Measurements from ENCODE around the gene NLGN1. TPM values are rescaled to one million over a fixed set of nuclear protein-coding genes. Genes with fewer than 3 reads are reported as not detected.

NLGN1 gene
- total and polyA plus RNA-seq, 2 experiments from 2014 or later, result 14.3 to 20.1 TPM

DNA sequence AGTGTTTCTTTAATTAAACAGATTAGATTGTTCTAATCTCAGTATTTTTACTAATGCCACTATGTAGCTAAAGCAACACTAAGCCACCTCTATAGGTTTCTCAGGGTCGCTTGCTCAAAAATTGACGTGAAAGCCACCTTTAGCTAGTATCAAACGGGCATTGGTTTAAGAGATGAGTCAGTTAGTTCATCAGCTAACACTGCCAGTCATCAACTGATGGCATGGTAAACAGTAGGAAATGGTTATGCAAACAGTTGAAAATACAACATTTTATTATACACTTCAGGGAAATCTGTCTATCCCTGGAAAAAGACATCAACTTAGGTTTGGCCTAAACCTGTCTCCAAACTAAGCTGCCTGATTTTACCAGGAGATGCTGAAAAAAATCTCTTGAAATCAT, 879.3 kb downstream of the NLGN1 start:
- Histone ChIP-seq H3K4me1 (ENCODE audit: insufficient read depth) (no peaks in the 10 kb centered on the region), H3F3A (ENCODE audit: insufficient read depth) (no peaks in the 10 kb centered on the region), H2AFZ (no peak overlapping the region), H3K36me3 (ENCODE audit: low read depth) (no peaks in the 10 kb centered on the region), H4K20me1 (ENCODE audit: insufficient read depth) (no peaks in the 10 kb centered on the region), H3K4me2 (ENCODE audit: unreplicated experiment) (no peak overlapping the region), H3K4me3 (no peak overlapping the region), H3K9me2 (ENCODE audit: insufficient read depth) (no peaks in the 10 kb centered on the region), H3K79me2 (ENCODE audit: insufficient read depth) (no peaks in the 10 kb centered on the region), H3K27me3 (replicated peaks; ENCODE audit: insufficient read depth) (no peaks in the 10 kb centered on the region), H3K9ac (no peak overlapping the region), H3K27ac (no peak overlapping the region), H3K9me3 (ENCODE audit: low read depth) (no peaks in the 10 kb centered on the region)
- in situ Hi-C loops (cut with MboI), result no loop called here
- no peak for DNase-seq
- TF ChIP-seq EZH2phosphoT487 (IDR thresholded peaks at IDR 0.05; ENCODE audit: insufficient read depth, low read depth) (no peak), EZH2 (IDR thresholded peaks at IDR 0.05; ENCODE audit: insufficient read depth, poor library complexity, severe bottlenecking) (no peak)
- 91 to 96% methylated on average over 3 of the region's 3 CpGs for WGBS, 2 experiments (ENCODE audit: low coverage in 1 of 2, low lambda C conversion rate in 2 of 2, missing lambda C conversion rate in 2 of 2)

DNA sequence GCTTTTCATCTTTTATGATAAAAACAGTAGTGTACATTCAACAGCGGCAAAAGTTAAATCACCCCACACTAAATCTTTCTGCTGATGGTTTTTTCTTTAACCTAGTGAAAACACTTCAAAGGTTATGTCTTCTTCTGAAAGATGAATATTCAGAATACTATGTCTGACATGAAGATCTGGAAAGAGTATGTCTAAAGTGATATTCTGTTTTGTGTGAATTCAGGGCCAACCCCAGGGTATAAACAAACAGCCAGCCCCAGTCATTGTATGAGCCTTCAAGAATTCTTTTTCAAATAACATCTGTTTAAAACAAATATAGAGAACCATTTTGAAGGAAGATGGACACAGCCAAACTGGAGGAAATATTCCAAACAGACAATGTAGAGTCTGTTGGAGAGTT, 880.5 kb downstream of the NLGN1 start:
- no peaks in the 10 kb centered on the region for H3K9me3 ChIP-seq (ENCODE audit: low read depth)
- TF ChIP-seq EZH2 (IDR thresholded peaks at IDR 0.05; ENCODE audit: insufficient read depth, poor library complexity, severe bottlenecking), result no peak
- TF ChIP-seq EZH2phosphoT487 (IDR thresholded peaks at IDR 0.05; ENCODE audit: insufficient read depth, low read depth), result no peak
- H3K27ac ChIP-seq, result no peak overlapping the region
- in situ Hi-C loops (cut with MboI), result no loop called here
- no peaks in the 10 kb centered on the region for H3K9me2 ChIP-seq (ENCODE audit: insufficient read depth)
- no peaks in the 10 kb centered on the region for H3K27me3 ChIP-seq (replicated peaks; ENCODE audit: insufficient read depth)
- H2AFZ ChIP-seq, result no peak overlapping the region
- no peak overlapping the region for H3K4me2 ChIP-seq (ENCODE audit: unreplicated experiment)
- H3K9ac ChIP-seq, result no peak overlapping the region
- H3F3A ChIP-seq (ENCODE audit: insufficient read depth), result no peaks in the 10 kb centered on the region
- no peak overlapping the region for H3K4me3 ChIP-seq
- no peaks in the 10 kb centered on the region for H3K4me1 ChIP-seq (ENCODE audit: insufficient read depth)
- DNase-seq, result no peak
- no peaks in the 10 kb centered on the region for H3K79me2 ChIP-seq (ENCODE audit: insufficient read depth)
- no peaks in the 10 kb centered on the region for H4K20me1 ChIP-seq (ENCODE audit: insufficient read depth)
- 98 to 100% methylated on average over 1 of the region's 1 CpG for WGBS, 2 experiments (ENCODE audit: low coverage in 1 of 2, low lambda C conversion rate in 2 of 2, missing lambda C conversion rate in 2 of 2)
- H3K36me3 ChIP-seq (ENCODE audit: low read depth), result no peaks in the 10 kb centered on the region

DNA sequence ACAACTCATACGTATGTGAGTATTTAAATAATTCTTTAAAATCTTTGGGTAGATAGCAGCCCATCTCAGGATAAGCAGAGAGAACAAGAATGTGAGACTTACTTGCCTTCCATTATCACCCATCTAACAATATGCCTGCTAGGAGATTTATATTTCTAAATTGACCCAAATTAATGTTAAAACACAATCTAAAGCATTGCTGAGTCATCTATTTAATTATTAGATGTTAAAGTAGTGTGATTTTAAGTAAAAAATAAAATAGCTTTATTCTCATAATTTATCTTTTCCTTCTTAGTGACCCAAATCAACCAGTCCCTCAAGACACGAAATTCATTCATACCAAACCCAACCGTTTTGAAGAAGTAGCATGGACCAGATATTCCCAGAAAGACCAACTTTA, 882.6 kb downstream of the NLGN1 start:
- DNase-seq, result no peak
- TF ChIP-seq EZH2phosphoT487 (IDR thresholded peaks at IDR 0.05; ENCODE audit: insufficient read depth, low read depth) (no peak), EZH2 (IDR thresholded peaks at IDR 0.05; ENCODE audit: insufficient read depth, poor library complexity, severe bottlenecking) (no peak)
- no peaks in the 10 kb centered on the region for H3K4me1 ChIP-seq (ENCODE audit: insufficient read depth)
- H3K4me3 ChIP-seq, result no peak overlapping the region
- no peak overlapping the region for H3K9ac ChIP-seq
- no peaks in the 10 kb centered on the region for H3K27me3 ChIP-seq (replicated peaks; ENCODE audit: insufficient read depth)
- H3K4me2 ChIP-seq (ENCODE audit: unreplicated experiment), result no peak overlapping the region
- no peaks in the 10 kb centered on the region for H3F3A ChIP-seq (ENCODE audit: insufficient read depth)
- no peaks in the 10 kb centered on the region for H4K20me1 ChIP-seq (ENCODE audit: insufficient read depth)
- no peaks in the 10 kb centered on the region for H3K79me2 ChIP-seq (ENCODE audit: insufficient read depth)
- no peaks in the 10 kb centered on the region for H3K9me2 ChIP-seq (ENCODE audit: insufficient read depth)
- no peaks in the 10 kb centered on the region for H3K9me3 ChIP-seq (ENCODE audit: low read depth)
- no peaks in the 10 kb centered on the region for H3K36me3 ChIP-seq (ENCODE audit: low read depth)
- H3K27ac ChIP-seq, result no peak overlapping the region
- in situ Hi-C loops (cut with MboI), result no loop called here
- WGBS, 2 experiments (ENCODE audit: low coverage in 1 of 2, low lambda C conversion rate in 2 of 2, missing lambda C conversion rate in 2 of 2), result 79 to 83% methylated on average over 3 of the region's 3 CpGs
- no peak overlapping the region for H2AFZ ChIP-seq

DNA sequence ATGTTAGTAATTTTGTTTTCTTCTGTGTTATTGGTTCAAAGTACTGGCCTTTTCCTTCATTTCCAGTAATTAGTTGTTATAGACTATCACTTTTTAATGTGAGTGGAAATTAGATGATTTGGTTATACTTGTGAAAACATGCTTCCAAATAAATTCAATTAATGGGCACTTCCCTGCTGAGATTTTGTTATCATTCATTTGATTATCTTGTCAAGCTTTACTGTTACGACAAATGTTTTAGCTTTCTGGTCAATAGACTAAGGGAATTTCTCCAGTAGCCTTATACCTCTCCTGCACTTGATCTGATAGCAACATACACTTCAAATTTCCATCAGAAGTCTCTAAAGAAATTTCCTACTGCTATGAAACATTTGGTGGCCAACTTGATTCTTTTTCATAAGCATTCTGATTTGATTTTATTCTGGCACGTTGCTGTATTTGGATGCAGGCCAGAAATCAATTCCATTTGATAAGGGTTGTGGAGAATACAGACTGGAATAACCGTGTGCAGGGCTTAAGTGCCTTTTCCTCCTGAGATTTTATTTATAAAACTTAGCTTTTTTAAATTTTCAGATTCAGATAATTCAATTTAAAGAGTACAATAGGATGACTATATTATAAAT, 887.8 kb downstream of the NLGN1 start:
- Histone ChIP-seq H4K20me1 (ENCODE audit: insufficient read depth) (no peaks in the 10 kb centered on the region), H2AFZ (no peak overlapping the region), H3K9me2 (ENCODE audit: insufficient read depth) (no peaks in the 10 kb centered on the region; the same call in 1 of the 2 replicates), H3K79me2 (ENCODE audit: insufficient read depth) (no peaks in the 10 kb centered on the region), H3K4me1 (ENCODE audit: insufficient read depth) (no peaks in the 10 kb centered on the region), H3F3A (ENCODE audit: insufficient read depth) (no peaks in the 10 kb centered on the region), H3K27me3 (replicated peaks; ENCODE audit: insufficient read depth) (no peaks in the 10 kb centered on the region), H3K4me3 (no peak overlapping the region), H3K9ac (no peak overlapping the region), H3K9me3 (ENCODE audit: low read depth) (no peaks in the 10 kb centered on the region), H3K4me2 (ENCODE audit: unreplicated experiment) (no peak overlapping the region), H3K27ac (no peak overlapping the region), H3K36me3 (ENCODE audit: low read depth) (no peaks in the 10 kb centered on the region)
- DNase-seq, result no peak
- WGBS, 2 experiments (ENCODE audit: low coverage in 1 of 2, low lambda C conversion rate in 2 of 2, missing lambda C conversion rate in 2 of 2), result 59 to 64% methylated on average over 3 of the region's 3 CpGs
- TF ChIP-seq EZH2phosphoT487 (IDR thresholded peaks at IDR 0.05; ENCODE audit: insufficient read depth, low read depth), result no peak
- TF ChIP-seq EZH2 (IDR thresholded peaks at IDR 0.05; ENCODE audit: insufficient read depth, poor library complexity, severe bottlenecking), result no peak
- in situ Hi-C loops (cut with MboI), result no loop called here

Measured in GM23248 (cell line).